ENCODE results near the gene P2RY4. TPM values are rescaled to one million over a fixed set of nuclear protein-coding genes. Genes with fewer than 3 reads are reported as not detected.

Gene P2RY4
- total and polyA plus RNA-seq, 2 of the 8 experiments (the other 6 are each of a cell fraction or from before 2014, with no cell fraction given), result 0.38 TPM; not detected in 1

DNA sequence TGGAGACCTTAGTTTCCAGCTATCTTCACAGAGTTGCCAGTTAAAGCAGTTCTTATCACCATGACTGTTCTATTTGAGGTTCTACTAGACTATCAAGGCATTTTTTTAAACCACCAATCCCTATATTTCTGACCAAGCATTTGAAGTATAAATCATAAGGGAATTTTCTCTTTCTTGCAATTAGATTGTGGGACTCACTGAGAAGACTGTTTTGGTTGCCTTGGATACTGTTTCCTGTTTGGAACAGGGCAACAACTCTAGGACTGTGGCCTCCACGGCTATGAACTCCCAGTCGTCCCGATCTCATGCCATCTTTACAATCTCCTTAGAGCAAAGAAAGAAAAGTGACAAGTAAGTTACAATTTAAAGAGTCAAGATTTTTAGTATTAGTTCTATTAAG, 41.7 kb upstream of the P2RY4 start:
- DNase-seq (ENCODE audit: low read depth in 1 of 2, low spot score in 2 of 2) (no peak), FAIRE-seq (no peak)
- no peaks in the 10 kb centered on the region; the same call in 1 of the 2 replicates for H3K23me2 ChIP-seq (ENCODE audit: low read depth, low read length)
- ChIA-PET CTCF (ENCODE audit: partially characterized antibody) (interaction anchor here (2.1 kb wide), 1 partner anchor 122 kb away, joined by 6 read pairs; the partner anchor contains the start of gene GDPD2), POLR2A (ENCODE audit: partially characterized antibody) (no interaction called here)
- no peak overlapping the region for H3K9ac ChIP-seq (replicated peaks in 1 of 4; ENCODE audit: extremely low read depth in 1 of 4, low read depth in 3 of 4, low read length in 3 of 4)
- H3K14ac ChIP-seq (ENCODE audit: insufficient read length), result no peak overlapping the region
- H3K4me2 ChIP-seq (ENCODE audit: insufficient read depth in 1 of 2, low read depth in 2 of 2, low read length in 2 of 2), result no peak overlapping the region
- H3K79me2 ChIP-seq (ENCODE audit: control insufficient read depth in 1 of 2, insufficient read depth in 2 of 2, low read length in 2 of 2), result no peaks in the 10 kb centered on the region
- H4K91ac ChIP-seq (replicated peaks; ENCODE audit: insufficient read length, low read length), result no peak overlapping the region
- H2BK5ac ChIP-seq (ENCODE audit: low read depth, low read length), result no peak overlapping the region
- H2AFZ ChIP-seq (ENCODE audit: low read length), result no peak overlapping the region
- H3K4me1 ChIP-seq (replicated peaks in 1 of 4; ENCODE audit: control insufficient read depth in 3 of 4, insufficient read depth in 4 of 4, low read length in 3 of 4), result no peaks in the 10 kb centered on the region
- H3K79me1 ChIP-seq (ENCODE audit: low read depth, low read length), result no peaks in the 10 kb centered on the region
- H3K27ac ChIP-seq (ENCODE audit: low read depth, low read length), result no peak overlapping the region
- H4K5ac ChIP-seq (ENCODE audit: insufficient read length, low read depth, low read length), result no peak overlapping the region
- H2AK5ac ChIP-seq (ENCODE audit: low read depth, low read length), result no peak overlapping the region
- H3K27me3 ChIP-seq (replicated peaks in 1 of 4; ENCODE audit: control insufficient read depth in 3 of 4, extremely low read depth in 1 of 4, insufficient read depth in 3 of 4, low read length in 3 of 4), result no peaks in the 10 kb centered on the region
- H3K9me3 ChIP-seq (ENCODE audit: insufficient read depth in 2 of 2, low read depth in 1 of 2, low read length in 1 of 2), result no peaks in the 10 kb centered on the region
- H3K36me3 ChIP-seq (ENCODE audit: control insufficient read depth in 2 of 4, insufficient read depth in 4 of 4, low read length in 3 of 4), result peaks cover 0 to 30% (median 9%) of the 10 kb centered on the region in 4 experiments; a peak in 7 of 8 replicates
- no peak overlapping the region for H3K56ac ChIP-seq (replicated peaks; ENCODE audit: insufficient read length, low read depth, low read length)
- H2BK120ac ChIP-seq (replicated peaks; ENCODE audit: low read depth, low read length), result no peak overlapping the region
- WGBS, 2 experiments (ENCODE audit: extremely low coverage in 1 of 2, insufficient coverage in 1 of 2, insufficient read length in 1 of 2, insufficient replicate concordance in 2 of 2, low coverage in 1 of 2, low lambda C conversion rate in 2 of 2, missing lambda C conversion rate in 1 of 2), result 96% methylated on average over 3 of the region's 3 CpGs; no CpG with 5 or more reads in 1 of the 2 experiments
- H3K4ac ChIP-seq (replicated peaks; ENCODE audit: insufficient read length, low read depth, low read length), result no peak overlapping the region
- no peak overlapping the region for H3K18ac ChIP-seq (ENCODE audit: extremely low read depth, low read length)
- H3K23ac ChIP-seq (ENCODE audit: insufficient read length), result no peak overlapping the region
- H3K4me3 ChIP-seq (ENCODE audit: extremely low read depth in 1 of 4, insufficient read depth in 2 of 4, low read depth in 3 of 4, low read length in 4 of 4), result no peak overlapping the region
- no peak overlapping the region for H2BK15ac ChIP-seq (ENCODE audit: low read length)
- H4K20me1 ChIP-seq (replicated peaks in 1 of 2; ENCODE audit: control insufficient read depth in 1 of 2, insufficient read depth in 2 of 2, low read length in 2 of 2), result no peaks in the 10 kb centered on the region
- no peak overlapping the region for H2BK20ac ChIP-seq (ENCODE audit: low read length)
- no peak overlapping the region for H4K8ac ChIP-seq (ENCODE audit: extremely low read depth, insufficient read depth, low read length)
- H2BK12ac ChIP-seq (ENCODE audit: low read depth, low read length), result no peak overlapping the region
- TF ChIP-seq GABPA (IDR thresholded peaks at IDR 0.05; ENCODE audit: borderline replicate concordance, insufficient read depth, low read length) (no peak), YY1 (IDR thresholded peaks at IDR 0.05; ENCODE audit: low read depth, low read length) (no peak), EGR1 (IDR thresholded peaks at IDR 0.05; ENCODE audit: borderline replicate concordance, low read depth, low read length) (no peak)
